Kidney glomerular epithelial cell (primary cell): ENCODE data around the gene IGF2BP2.
A peak's percentile ranks its signal among the peaks of the same experiment; 100 is the strongest.
"Not testable (repeated sequence)": the region's sequence is repeated elsewhere in the genome, so short reads cannot be mapped to it uniquely, and the experiment has no call there.

Experiments
- DNase-seq: peaks from one replicate; lab custom pipeline; 2025; lab: John Stamatoyannopoulos, UW

IGF2BP2 gene

GRCh38 chr3:185825006-185825638 lies at the start of gene IGF2BP2:
IGF2BP2 (minus strand) TSS chr3:185825042; CDS start chr3:185824960, 82 bp downstream.
- peak; percentile 71 for DNase-seq

DNA sequence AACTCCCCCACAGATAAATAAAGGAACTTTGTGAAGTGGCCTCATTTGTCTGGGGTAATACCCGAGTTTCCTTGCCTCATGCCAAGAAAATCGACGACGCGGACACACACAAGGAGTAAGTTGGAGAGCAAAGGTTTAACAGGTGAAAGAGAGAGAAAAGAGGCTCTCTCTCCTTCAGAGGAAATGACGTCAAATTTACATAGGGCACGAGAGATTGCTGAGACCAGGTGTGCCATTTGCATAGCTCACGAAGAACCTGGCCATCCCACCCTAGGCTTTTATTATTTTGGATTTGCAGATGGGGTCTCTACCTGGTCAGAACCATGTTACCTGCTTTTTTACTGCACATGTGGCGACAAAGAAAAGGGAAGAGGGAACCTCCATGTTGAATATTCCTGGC lies 49.3 kb upstream of the IGF2BP2 start:
- no peak for DNase-seq

GRCh38 chr3:185867650-185868049 lies 42.8 kb upstream of the IGF2BP2 start:
- DNase-seq, result no peak

- DNase-seq, result no peak
These were observed 42.2 kb upstream of the IGF2BP2 start for GRCh38 chr3:185866995-185867394.

GRCh38 chr3:185866555-185866954 lies 41.7 kb upstream of the IGF2BP2 start:
- no peak for DNase-seq

DNA sequence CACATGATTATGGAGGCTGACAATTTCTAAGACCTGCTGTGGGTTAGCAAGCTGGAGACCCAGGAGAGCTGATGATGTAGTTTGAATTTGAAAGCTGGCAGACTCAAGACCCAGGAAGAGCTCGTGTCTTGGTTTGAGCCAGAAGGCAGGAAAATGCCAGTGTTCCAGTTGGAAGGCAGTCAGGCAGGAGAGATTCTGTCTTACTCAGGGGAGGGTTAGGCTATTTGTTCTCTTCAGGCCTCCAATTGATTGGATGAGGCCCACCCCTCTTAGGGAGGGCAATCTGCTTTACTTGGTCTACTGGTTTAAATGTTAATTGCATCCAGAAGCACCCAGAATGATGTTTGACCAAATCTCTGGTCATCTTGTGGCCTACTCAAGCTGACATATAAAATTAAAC lies 40.4 kb upstream of the IGF2BP2 start:
- DNase-seq, result no peak

- DNase-seq, result no peak
These were observed 39.9 kb upstream of the IGF2BP2 start for GRCh38 chr3:185864767-185865166.

GRCh38 chr3:185862920-185863319 lies 38.1 kb upstream of the IGF2BP2 start:
- no peak for DNase-seq

DNA sequence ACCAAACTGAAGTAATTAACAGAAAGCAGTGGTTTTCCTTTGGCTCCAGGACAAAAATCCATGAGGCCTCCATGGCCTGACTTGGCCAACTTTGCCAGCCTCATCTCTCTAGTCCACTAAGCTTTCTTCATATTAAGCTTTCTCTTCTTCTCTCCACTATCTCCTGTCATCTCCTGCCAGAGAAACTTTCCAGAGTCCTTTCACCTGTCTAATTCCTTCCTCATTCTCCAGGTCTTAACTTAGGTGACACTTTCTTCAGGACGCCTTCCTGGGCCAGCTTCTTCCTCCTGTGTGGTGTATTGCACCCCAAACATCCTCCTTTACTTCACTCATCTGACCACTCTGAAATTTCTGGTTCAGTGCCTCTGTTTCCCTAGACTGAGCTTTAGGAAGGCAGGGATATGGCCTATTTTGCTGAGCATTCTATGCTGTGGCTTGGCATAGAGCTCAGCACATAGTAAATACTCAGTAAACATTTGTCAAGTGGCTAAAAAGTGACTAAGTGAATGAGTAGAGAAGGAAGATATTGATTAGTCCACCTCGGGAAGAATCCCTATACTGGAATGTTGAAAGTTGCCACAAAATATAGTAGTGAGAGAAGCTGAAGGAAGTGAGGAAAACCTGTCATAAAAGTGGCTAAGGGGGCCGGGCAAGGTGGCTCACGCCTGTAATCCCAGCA lies 34.6 kb upstream of the IGF2BP2 start:
- DNase-seq, result no peak

DNA sequence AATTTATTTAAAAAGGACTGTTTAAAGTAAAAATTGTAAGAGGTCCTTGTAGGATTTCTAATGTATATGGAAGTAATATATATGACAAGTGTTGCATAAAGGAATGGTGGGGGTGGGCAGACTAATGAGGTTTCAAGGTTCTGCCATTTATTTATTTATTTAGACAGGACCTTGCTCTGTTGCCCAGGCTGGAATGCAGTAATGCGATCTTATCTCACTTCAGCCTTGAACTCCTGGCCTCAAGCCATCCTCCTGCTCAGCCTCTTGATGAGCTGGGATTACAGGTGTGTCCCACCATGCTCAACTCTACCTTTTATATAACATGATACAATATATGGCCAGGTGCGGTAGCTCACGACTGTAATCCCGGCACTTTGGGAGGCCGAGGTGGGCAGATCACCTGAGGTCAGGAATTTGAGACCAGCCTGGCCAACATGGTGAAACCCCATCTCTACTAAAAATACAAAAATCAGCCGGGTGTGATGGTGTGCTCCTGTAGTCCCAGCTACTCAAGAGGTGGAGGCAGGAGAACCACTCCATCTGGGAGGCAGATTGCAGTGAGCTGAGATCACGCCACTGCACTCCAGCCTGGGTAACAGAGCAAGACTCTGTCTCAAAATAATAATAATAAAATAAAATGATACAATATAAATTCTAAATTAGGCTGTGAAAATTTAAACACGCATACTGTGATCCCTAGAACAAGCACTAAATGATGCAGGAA lies 33.8 kb upstream of the IGF2BP2 start:
- no peak for DNase-seq

- no peak for DNase-seq
These were observed 32.4 kb upstream of the IGF2BP2 start for GRCh38 chr3:185857208-185857607.

DNA sequence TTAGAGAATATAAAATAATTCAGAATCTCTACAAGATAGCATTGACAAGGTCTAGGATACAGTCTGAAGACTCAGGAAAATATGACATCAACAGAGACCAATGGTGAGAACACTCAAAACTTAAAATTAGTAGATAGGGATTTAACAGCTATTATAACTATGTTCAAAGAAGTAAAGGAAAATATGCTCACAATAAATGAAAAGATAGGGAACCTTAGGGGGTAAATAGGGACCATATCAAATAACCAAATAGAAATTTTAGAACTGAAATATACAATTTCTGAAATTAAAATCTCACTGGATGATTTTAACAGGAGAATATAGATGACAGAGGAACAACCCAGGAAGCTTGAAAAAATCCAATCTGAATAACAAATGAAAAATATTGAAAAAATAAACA lies 31.8 kb upstream of the IGF2BP2 start:
- DNase-seq, result no peak

- not testable (repeated sequence) for DNase-seq
These were observed 28.9 kb upstream of the IGF2BP2 start for GRCh38 chr3:185853771-185854170.

GRCh38 chr3:185852635-185853034 lies 27.8 kb upstream of the IGF2BP2 start:
- no peak for DNase-seq

- no peak for DNase-seq
These were observed 27.1 kb upstream of the IGF2BP2 start for GRCh38 chr3:185851959-185852358.

DNA sequence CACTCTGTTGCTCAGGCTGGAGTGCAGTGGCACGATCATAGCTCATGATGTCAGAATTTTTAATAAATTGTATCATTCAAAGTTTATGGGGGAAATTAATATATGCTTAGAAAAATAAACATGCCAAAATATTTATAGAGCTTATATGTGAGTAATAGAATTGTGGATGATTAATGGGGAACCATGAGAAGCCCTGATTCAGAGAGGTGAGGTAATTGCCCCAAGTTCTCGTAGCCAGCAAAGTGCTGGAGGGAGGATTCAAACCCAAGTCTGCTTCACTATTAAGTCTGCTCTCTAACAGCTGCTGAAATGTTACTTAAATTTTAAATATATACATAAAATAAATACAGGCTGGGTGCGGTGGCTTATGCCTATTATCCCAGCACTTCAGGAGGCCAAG lies 26.2 kb upstream of the IGF2BP2 start:
- no peak for DNase-seq

- DNase-seq, result no peak
These were observed 22.7 kb upstream of the IGF2BP2 start for GRCh38 chr3:185847506-185847905.

DNA sequence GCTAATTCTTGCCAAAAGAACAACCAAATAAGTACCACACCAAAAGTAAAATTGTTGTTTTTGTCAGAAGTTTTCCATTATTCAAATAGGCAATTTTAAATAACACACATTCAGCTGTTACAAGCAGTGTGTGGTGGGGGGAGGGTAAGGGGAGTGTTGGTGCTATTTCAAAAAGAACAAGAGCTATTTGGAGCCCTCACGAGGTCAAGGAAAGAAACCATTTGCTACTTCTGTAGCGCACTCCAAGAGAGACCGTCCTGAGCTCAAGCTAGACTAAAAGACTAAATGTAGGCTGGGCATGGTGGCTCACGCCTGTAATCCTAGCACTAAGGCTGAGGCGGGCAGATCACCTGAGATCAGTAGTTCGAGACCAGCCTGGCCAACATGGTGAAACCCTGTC lies 21.2 kb upstream of the IGF2BP2 start:
- no peak for DNase-seq

GRCh38 chr3:185844051-185844450 lies 19.2 kb upstream of the IGF2BP2 start:
- no peak for DNase-seq

GRCh38 chr3:185843635-185844034 lies 18.8 kb upstream of the IGF2BP2 start:
- no peak for DNase-seq

- no peak for DNase-seq
These were observed 18.3 kb upstream of the IGF2BP2 start for GRCh38 chr3:185843126-185843525.

- no peak for DNase-seq
These were observed 17.4 kb upstream of the IGF2BP2 start for GRCh38 chr3:185842241-185842640.

DNA sequence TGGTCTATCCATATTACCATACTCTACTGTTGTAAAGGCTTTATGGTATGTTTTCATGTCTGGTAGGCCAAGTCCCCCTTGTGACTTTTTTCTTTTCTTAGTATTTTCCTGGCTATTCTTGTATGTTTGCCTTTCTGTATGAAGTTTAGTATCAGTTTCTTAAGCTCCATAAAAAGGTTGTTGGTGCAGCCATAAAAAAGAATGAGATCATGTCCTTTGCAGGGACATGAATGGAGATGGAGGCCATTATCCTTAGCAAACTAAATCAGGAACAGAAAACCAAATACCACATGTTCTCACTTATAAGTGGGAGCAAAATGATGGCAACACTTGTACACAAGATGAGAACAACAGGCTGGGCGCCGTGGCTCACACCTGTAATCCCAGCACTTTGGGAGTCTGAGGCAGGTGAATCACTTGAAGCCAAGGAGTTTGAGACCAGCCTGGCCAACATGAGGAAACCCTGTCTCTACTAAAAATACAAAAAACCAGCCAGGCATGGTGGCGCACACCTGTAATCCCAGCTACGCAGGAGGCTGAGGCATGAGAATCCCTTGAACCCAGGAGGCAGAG lies 13.7 kb upstream of the IGF2BP2 start:
- DNase-seq, result not testable (repeated sequence)
